Effector CD8-positive, alpha-beta T cell (primary cell): Measurements from ENCODE around the gene CELA2A.
"Not testable (repeated sequence)": the region's sequence is repeated elsewhere in the genome, so short reads cannot be mapped to it uniquely, and the experiment has no call there.

Experiments used
- DNase-seq: peaks from one replicate; lab custom pipeline; 2025; lab: John Stamatoyannopoulos, UW

CELA2A gene

DNA sequence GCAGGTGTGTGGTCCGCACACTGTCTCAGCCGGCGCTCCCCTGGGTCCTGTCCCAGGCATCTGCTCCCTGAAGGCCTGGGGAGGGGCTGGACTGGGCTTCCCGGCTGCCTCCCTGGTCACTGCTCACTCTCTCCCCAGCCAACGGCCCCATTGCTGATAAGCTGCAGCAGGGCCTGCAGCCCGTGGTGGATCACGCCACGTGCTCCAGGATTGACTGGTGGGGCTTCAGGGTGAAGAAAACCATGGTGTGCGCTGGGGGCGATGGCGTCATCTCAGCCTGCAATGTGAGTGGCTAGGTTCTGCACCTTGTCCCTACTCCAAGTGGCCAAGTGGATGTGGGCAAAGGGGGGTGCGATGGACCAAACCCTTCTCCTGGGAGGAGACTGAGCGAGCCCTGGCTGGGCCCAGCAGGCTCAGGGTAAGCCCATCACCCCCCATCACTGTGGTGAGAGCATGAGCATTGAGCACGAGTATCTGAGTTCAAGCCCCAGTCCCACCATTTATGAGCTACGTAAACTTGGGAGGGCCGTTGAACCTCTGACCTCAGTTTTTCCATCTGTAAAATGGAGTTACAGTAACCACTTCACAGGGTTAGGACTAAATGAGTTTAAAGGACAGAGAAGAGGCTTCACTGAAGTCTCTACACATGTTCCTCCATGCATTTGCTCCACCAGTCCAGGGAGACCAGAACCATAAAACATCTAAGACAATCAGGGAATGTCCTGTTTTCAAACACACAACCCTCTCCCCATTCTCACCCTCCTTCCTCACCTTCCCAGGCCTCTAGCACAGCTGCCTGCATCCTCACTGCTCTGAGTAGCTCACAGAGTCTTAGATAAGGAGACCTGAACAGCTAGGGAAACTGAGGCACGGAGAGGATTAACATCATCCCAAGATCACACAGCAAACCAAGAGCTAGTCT, 11.8 kb upstream of the CELA2A start:
- DNase-seq: no peak

DNA sequence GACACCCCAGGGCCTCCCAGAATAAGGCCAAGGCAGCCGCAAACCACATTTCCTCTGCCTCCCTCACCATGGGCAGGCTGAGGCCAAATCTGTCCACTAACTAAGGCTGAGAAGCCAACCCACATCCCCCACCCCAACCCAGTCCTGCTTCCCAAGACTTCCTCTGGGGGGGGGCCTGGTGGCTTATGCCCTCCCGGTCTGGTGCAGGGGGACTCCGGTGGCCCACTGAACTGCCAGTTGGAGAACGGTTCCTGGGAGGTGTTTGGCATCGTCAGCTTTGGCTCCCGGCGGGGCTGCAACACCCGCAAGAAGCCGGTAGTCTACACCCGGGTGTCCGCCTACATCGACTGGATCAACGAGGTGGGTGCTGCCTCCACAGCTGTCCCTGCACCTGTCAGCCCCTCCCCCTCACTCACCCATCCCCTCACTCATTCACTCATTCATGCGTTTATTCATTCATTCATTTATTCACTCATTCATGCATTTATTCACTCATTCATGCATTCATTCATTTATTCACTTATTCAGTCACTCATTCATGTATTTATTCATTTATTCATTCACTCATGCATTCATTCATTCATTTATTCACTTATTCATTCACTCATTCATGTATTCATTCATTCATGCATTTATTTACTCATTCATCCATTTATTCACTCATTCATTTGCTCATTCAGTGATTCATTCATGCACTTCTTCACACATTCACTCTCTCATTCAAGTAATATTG, 11.0 kb upstream of the CELA2A start:
- DNase-seq: no peak

DNA sequence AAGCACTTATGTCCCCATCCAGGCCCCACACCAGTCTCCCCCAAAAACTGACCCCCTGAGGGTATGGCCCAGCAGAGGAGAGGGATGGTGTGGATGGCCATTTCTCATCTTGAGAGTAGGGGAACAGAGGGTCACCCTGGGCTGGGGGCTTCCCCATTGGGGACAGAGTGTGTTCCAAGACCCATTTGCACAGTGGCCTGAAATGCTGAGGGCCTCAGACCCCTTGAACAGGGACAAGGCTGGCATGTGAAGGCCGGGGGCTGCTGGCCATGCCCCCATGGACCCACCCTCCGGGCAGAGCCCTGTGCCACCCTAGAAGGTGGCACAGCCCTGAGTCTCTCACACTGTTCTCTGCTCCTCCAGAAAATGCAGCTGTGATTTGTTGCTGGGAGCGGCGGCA, 10.3 kb upstream of the CELA2A start:
- DNase-seq: no peak

DNA sequence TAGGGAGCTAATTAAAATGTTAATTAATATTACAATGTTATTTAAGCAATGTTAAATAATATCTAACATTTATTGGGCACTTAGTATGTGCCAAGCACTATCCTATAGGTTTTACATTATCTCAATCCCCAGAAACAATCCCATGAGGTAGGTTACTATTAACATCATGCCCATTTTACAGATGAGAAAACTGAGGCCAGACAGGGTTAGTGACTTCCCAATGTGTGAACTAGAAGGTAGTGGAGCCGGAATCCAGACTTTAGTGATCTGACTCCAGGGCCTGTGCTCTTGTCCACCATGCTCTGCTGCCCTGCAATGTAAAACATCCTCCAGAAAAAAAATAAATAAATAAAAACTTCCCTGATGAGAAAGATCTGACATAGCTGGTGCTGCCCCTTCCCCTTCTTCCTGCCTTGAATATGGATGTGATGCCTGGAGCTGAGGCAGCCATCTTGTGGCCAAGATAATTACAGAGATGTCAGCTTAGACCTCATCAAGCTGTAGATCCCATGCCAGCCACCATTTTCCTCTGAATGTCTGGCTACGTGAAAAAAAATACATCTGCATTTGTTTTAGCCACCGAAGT, 7.6 kb upstream of the CELA2A start:
- DNase-seq: no peak

DNA sequence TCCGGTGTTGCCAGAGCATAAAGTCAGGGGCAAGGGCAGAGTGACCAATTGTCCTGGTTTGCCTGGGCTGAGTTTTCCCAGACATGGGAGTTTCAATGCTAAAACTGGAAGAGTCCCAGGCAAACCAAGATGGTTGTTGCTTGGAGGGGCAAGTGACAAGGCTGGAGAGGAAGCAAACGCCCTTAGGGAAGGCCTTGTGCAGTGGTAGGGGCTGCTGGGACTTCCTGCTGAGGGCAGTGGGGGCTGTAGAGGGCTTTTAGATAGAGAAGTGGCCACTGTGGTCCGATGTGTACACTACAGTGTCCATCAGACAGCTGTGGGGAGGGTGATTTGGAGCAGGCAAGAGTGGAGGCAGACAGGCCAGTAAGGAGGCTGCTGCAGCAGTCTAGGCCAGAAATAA, 7.0 kb upstream of the CELA2A start:
- DNase-seq: no peak

DNA sequence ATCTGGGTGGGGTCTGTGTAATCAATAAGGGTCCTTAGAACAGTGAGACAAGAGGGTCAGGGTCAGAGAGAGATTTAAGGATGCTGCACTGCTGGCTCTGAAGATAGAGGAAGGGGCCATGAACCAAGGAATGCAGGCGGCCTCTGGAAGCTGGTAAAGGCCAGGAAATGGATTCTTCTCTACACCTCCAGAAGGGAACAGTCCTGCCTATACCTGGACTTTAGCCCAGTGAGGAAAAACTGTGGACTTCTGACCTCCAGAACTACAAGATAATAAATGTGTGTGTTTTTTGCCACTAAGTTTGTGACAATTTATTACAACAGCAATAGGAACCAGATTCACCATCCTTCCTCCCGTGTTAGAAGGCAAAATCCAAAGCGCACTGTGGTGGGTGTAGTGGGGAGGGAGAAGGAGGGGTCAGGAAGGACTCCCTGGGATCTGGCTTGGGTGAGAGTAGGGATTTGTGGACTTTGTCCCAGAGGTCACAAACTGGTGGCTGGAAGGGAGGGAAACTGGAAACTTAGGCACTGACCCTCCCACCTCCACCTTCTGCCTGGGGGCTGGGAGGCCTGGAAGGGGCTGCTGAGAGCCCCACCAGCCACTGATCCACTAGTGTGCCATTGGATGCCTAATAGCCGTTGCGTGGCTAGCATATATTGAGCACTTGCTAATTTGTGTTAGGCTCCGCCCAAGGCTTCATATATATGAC, 5.4 kb upstream of the CELA2A start:
- DNase-seq: no peak

DNA sequence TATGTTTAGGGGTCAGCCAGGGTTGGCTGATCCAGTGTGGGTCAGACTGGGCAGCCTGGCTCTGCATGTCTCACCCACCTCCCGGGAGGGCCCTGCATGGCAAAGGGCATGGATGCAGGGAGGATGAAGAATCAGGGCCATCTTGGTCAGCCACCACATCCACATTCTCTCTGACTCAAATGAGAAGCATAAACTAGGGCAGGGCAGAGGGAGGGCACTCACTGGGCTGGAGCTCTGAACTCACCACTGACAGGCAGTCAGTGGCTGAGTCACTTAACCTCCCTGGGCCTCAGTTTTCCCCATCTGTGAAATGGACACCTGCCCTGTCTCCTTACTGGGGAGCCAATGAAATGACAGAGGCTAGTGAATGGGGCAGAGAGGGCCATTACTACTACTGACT, 4.3 kb upstream of the CELA2A start:
- no peak for DNase-seq

DNA sequence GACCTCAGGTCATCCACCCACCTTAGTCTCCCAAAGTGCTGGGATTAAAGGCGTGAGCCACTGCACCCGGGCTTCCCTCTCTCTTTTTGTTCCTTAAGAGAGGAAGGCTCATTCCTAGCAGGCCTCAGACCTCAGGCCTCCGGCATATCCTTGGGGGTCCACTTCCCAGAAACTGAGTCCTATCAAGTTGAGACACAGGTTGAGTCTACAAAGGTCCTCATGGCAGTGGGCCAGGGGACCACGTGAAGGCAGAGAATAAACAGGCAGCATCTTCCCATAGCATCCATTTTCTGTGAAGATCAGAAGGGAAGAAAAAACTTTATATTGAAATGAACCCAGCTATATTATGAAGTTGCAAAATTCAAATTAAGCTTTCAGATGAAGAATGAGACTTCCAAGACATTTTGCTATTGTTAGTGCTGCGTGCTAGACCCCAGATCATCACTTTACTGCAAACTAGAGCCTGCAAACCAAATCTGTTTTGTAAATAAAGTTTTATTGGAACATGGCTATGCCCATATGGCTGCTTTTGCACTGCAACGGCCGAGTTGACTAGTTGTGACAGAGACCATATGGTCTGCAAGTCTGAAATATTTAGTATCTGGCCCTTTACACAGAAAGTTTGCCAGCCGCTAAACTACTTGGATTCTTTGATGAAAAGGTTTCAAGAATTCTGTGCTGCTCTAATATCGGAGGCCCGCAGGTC, 3.5 kb upstream of the CELA2A start:
- no peak for DNase-seq

DNA sequence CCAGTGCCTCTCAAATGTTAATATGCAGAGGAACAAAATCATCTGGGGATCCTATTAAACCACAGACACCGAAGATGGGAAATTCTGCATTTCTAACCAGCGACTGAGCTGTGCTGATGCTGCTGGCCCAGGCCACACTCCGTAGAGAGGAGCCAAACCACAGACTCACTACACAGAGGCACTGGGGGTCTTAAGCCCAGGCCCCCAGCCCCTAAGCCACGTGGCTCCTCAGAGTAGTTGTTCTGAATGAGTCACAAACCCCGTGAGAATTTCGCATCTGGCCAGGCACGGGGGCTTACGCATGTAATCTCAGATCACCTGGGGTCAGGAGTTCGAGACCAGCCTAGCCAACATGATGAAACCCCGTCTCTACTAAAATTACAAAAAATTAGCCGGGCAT, 2.8 kb upstream of the CELA2A start:
- no peak for DNase-seq

DNA sequence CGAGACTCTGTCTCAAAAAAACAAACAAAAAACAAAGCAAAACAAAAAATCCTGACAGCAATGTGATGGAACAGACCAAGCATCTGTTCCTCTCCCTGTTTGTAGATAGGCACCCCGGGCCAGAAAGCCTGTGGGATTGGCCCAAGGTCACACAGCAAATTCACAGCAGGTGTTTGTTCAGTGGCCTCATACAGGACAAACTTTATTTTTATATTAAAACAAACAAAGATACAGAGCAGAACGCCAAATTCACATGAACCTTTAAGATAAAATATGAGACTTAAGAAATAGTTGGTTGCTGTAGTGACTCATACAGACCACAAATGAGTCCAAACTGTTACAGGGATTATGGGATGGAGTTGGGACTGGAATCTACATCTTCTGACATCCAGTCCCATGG, 2.3 kb upstream of the CELA2A start:
- no peak for DNase-seq

DNA sequence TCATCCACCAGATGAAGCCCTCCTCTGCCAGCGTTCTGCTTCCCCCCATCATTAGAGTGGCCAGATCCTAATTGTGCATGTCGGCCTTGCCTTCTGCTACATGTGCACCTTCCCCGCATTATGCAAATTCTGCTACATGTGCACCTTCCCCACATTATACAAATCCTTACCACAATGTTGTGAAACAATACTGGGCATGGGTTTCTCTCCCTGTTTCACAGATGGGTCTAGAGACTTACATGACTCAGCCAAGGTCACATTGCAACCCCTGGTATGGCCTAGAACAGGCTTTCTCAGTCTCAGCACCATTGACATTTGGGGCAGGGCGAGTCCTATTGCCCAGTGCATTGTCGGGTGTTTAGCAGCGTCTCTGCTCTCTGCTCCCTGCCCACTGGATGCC, 1.0 kb upstream of the CELA2A start:
- no peak for DNase-seq

DNA sequence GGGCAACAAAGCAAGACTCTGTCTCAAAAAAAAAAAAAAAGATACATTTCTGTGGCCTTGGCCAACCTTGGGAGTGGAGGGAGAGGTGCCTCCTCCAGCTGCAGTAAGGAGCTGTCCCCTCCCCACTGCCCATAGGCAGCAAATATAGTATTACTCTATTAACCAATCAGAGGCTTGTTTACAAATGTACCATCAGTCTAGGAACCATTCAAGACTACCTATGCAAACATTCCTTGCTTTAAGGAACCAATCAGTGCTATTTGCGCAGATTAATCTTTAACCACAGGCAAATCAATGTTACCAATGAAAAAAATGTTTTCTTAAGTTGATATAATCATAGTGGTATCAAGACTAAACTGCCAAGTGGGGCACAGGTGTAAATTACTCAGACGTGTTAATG, 1.1 kb downstream of the CELA2A start:
- DNase-seq: no peak

DNA sequence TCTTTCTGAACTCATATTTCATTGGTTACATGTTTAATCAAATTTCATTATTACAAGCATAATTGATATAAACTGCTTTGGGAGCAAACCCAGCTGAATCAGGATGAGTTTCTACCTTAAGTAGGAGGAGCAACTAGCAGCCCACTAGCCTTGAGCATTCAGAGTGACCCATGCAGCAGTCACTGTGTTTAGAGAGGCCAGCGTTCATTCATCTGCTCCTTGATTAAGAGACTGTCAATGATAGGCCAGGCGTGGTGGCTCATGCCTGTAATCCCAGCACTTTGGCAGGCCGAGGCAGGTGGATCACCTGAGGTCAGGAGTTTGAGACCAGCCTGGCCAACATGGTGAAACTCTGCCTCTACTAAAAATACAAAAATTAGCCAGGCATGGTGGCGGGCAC, 1.9 kb downstream of the CELA2A start:
- not testable (repeated sequence) for DNase-seq

DNA sequence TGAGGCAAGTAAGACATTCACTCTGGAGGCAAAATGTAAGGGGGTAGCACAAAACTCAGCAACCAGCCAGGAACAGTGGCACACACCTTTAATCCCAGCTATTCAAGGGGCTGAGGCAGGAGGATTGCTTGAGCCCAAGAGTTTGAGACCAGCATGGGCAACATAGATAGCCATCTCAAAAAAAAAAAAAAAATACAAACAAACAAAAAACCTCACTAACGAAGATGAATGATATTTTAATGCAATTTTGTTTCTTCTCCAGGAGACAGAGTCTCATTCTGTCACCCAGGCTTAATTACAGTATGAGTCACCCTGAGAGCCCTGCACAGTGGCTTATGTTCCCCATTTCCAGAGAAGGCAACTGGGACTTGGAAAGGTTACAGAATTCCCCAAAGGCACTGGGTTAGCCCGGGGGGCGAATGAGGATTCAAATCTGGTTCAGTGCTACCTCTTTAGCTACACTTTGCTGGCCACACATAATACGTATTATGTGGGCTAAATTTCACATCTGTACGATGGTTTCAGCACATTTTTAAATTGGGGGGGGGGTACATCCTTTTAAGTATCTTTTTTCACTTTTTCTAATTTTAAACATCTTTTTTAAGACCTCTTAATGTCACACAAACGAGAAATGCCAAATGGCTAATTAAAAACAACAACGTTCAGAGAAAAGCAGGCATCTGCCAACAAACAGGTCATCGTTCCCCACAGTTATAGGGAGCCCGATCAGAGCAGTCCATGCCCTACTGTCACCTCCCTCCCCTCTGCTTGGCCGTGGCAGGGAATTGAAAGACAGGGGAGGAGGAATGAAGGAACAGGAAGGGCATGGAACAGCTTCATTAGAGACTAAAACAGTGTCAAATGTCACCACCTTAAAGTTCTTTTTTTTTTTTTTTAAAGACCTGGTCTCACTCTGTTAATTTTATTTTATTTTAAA, 3.5 kb downstream of the CELA2A start:
- DNase-seq: no peak

DNA sequence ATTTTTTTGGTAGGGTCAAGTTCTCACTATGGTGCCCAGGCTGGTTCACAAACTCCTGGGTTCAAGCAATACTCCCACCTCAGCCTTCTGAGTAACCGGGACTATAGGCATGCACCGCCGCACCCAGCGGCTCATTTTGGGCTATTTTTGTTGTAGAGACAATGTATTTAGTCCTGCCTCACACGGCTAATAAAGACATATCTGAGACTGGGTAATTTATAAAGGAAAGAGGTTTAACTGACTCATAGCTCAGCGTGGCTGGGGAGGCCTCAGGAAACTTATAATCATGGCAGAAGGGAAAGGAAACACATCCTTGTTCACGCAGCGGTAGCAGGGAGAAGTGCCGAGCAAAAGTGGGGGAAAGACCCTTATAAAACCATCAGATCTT, 4.2 kb downstream of the CELA2A start:
- DNase-seq: no peak

DNA sequence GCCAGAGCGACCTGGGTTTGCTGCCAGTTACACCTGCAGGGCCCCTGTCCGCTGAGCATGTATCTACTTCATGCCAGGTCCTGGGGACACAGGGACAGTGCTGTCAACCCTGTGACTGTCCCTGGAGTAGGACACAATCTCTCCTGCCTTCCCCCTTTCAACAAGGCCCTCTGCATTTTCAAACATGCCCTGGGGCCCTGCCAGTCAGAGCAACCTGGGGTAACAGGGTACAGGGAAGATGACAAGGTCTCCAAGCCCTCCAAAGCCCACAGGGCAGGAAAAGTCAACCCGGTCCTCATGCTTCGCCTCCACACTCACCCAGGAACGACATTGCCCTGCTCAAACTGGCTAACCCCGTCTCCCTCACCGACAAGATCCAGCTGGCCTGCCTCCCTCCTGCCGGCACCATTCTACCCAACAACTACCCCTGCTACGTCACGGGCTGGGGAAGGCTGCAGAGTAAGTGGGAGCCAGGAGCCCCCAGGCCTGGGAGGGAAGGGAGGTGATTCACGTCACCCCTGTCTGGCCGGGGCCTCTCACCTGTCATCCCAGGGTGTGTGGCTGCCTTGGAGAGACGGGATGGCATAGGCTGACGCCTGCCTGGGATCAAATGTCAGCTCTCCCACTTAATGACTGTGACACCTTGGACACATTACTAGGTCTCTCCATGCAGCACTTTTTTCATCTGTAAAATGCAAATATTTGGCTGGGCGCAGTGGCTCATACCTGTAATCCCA, 6.7 kb downstream of the CELA2A start:
- not testable (repeated sequence) for DNase-seq

DNA sequence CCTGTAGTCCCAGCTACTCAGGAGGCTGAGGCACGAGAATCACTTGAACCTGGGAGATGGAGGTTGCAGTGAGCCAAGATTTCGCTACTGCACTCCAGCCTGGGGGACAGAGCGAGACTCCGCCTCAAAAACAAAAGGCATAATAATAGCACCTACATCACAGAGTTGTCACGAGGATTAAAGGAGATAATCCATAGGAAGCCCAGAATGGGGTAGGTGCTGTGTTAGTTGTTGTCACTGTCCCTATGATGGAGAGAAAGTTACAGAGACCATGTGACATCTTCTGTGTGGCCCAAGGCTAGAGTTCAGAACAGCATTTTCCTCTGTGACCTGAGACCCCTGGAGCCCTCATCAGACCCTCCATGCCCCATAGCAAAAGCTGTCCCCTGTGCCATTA, 7.4 kb downstream of the CELA2A start:
- not testable (repeated sequence) for DNase-seq

DNA sequence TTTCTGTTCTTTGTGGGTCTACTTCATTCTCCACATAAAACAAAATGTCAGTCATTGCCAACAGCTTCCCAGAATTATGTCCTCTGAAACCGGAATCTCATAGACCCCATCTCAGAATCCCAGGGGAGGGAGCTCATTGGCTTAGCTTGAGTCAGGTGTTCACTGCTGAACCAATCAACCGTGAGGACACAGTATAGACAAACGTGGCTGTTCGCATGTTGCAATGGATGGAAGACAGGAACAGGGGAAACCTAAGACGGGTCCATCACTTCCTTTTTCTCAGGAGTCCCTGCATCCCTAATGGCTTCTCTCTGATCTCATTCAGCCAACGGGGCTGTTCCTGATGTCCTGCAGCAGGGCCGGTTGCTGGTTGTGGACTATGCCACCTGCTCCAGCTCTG, 9.1 kb downstream of the CELA2A start:
- DNase-seq: no peak

DNA sequence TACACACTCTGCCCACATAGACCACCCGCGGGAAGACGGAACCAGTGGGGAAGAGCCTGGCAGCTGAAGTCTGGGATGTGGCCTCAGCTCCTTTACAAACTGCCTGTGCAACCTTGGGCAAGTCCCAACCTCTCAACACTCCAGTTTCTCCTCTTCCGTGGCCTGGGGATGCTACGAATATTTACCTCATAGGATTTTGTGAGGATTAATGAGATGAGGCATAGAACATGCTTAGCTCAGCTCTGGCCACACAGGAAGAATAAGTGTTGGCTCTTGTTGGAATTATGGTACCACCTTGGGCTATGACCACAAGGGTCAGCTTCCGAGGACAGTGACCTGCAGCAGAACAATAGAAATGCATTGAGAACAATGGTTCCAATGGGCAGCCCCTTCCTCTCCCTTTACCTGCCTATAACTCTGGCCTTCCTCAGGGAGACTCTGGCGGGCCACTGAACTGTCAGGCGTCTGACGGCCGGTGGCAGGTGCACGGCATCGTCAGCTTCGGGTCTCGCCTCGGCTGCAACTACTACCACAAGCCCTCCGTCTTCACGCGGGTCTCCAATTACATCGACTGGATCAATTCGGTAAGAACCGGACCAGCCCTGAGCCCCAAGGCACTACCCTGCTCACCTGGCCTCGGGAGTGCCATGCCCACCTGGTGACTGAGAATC, 10.6 kb downstream of the CELA2A start:
- not testable (repeated sequence) for DNase-seq
